DMS 273 treated with DMSO at 0.1 percent for 48 hours (cell line): Measurements from ENCODE around the gene KLK5.
"Not testable (repeated sequence)": the region's sequence is repeated elsewhere in the genome, so short reads cannot be mapped to it uniquely, and the experiment has no call there.

Experiments used
- DNase-seq: peaks from one replicate; lab custom pipeline; 2025; lab: John Stamatoyannopoulos, UW

KLK5 gene

GRCh38 chr19:50921426-50922316 lies 31.2 kb downstream of the KLK5 start:
- no peak for DNase-seq

GRCh38 chr19:50916069-50916468 lies 36.8 kb downstream of the KLK5 start:
- no peak for DNase-seq

GRCh38 chr19:50912727-50913716 lies 39.8 kb downstream of the KLK5 start:
- no peak for DNase-seq

GRCh38 chr19:50912102-50912599 lies 40.7 kb downstream of the KLK5 start:
- no peak for DNase-seq

- no peak for DNase-seq
Observed at GRCh38 chr19:50911206-50912101, 41.4 kb downstream of the KLK5 start, which contains the start of gene KLK4. KLK4 (minus strand) TSS chr19:50911395; CDS start chr19:50910738, 657 bp downstream.

GRCh38 chr19:50910722-50911121 lies 42.1 kb downstream of the KLK5 start:
- no peak for DNase-seq

GRCh38 chr19:50909240-50910070 lies 43.4 kb downstream of the KLK5 start:
- DNase-seq, result no peak

- DNase-seq, result no peak
Observed at GRCh38 chr19:50908336-50908735, 44.5 kb downstream of the KLK5 start.

- DNase-seq, result no peak
Observed at GRCh38 chr19:50906217-50906616, 46.6 kb downstream of the KLK5 start.

GRCh38 chr19:50902640-50903039 lies 50.2 kb downstream of the KLK5 start:
- DNase-seq, result no peak

- no peak for DNase-seq
Observed at GRCh38 chr19:50899569-50899968, 53.3 kb downstream of the KLK5 start.

- DNase-seq, result no peak
Observed at GRCh38 chr19:50898018-50898417, 54.8 kb downstream of the KLK5 start.

GRCh38 chr19:50897612-50898011 lies 55.2 kb downstream of the KLK5 start:
- DNase-seq, result no peak

- DNase-seq, result no peak
Observed at GRCh38 chr19:50897191-50897607, 55.6 kb downstream of the KLK5 start.

- no peak for DNase-seq
Observed at GRCh38 chr19:50896591-50897190, 56.1 kb downstream of the KLK5 start.

- not testable (repeated sequence) for DNase-seq
Observed at GRCh38 chr19:50896089-50896590, 56.7 kb downstream of the KLK5 start.

- no peak for DNase-seq
Observed at GRCh38 chr19:50894478-50895356, 58.1 kb downstream of the KLK5 start.
